KMS-11 (cell line): ENCODE measurements around the gene NCS1.
"Not testable (repeated sequence)": the region's sequence is repeated elsewhere in the genome, so short reads cannot be mapped to it uniquely, and the experiment has no call there.

Experiments
- H2AFZ ChIP-seq: fragments of 200-600 bp; sonication (generic); 2 replicates; pipeline ENCODE4 v1.6.1; 2016; ENCODE audit warnings: antibody characterized with exemption, mixed run types, low read depth
- H3K27ac ChIP-seq: fragments of 200-600 bp; sonication (generic); 2 replicates; pipeline ENCODE4 v1.6.1; 2016; ENCODE audit warnings: mild to moderate bottlenecking, mixed run types
- H3K27me3 ChIP-seq: fragments of 200-600 bp; sonication (generic); 2 replicates; pipeline ENCODE4 v1.6.1; 2017; ENCODE audit warnings: mild to moderate bottlenecking, low read depth, mixed run types, moderate library complexity; ENCODE audit not compliant: insufficient read depth
- H3K36me3 ChIP-seq: fragments of 200-600 bp; sonication (generic); 2 replicates; pipeline ENCODE4 v1.6.1; 2017; ENCODE audit warnings: mild to moderate bottlenecking, mixed run types; ENCODE audit not compliant: insufficient read depth
- H3K4me1 ChIP-seq: fragments of 200-600 bp; sonication (generic); 2 replicates; pipeline ENCODE4 v1.6.1; 2016; ENCODE audit warnings: mild to moderate bottlenecking, low read depth, mixed run types; ENCODE audit not compliant: poor library complexity, severe bottlenecking
- H3K4me2 ChIP-seq: fragments of 200-600 bp; sonication (generic); 2 replicates; pipeline ENCODE4 v1.7.0; 2016; ENCODE audit warnings: mild to moderate bottlenecking, mixed run types
- H3K4me3 ChIP-seq: fragments of 200-600 bp; sonication (generic); IDR thresholded peaks from 2 replicates; pipeline ENCODE4 v1.6.1; 2017; ENCODE audit warnings: low read depth, low read length, mixed read lengths; ENCODE audit not compliant: insufficient read depth
- H3K79me2 ChIP-seq: fragments of 200-600 bp; sonication (generic); 2 replicates; pipeline ENCODE4 v1.6.1; 2016; ENCODE audit warnings: low read depth, mixed run types; ENCODE audit not compliant: insufficient read depth
- H3K9ac ChIP-seq: fragments of 200-600 bp; sonication (generic); 2 replicates; pipeline ENCODE4 v1.6.1; 2016; ENCODE audit warnings: mild to moderate bottlenecking, mixed run types
- H4K20me1 ChIP-seq: fragments of 200-600 bp; sonication (generic); 2 replicates; pipeline ENCODE4 v1.6.1; 2016; ENCODE audit warnings: mild to moderate bottlenecking, mixed run types; ENCODE audit not compliant: insufficient read depth
- TF ChIP-seq, protein P1 (sequence below): fragments of 200-600 bp; sonication (generic); conservative IDR thresholded peaks from 2 replicates; pipeline ENCODE4 v1.6.1; 2017; ENCODE audit warnings: low read depth, mild to moderate bottlenecking, antibody characterized with exemption, low read length, moderate library complexity, mixed read lengths

The NCS1 gene

DNA sequence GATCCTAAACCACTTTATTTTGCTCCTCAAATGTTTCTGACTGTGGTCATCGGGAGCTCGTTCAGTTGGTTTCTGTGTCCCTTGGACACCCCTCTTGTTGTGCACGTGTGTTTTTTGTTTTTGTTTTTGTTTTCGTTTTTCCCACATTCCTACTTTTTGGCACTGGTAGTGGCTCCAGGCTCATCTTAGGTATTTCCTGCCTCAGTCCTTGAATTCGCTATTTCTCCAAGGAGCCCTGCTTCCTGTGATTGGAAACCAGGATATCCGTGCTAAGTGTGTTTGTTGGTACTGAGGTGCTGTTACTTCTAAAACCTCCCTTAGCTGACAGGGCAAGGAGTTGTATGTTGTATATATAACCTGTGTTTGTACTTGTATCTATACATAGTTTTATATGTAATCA is 99.3 kb downstream of the NCS1 start:
- Histone ChIP-seq H2AFZ (no peak overlapping the region), H3K27ac (no peak overlapping the region), H3K36me3 (no peaks in the 10 kb centered on the region), H4K20me1 (no peaks in the 10 kb centered on the region), H3K4me2 (no peak overlapping the region), H3K79me2 (no peaks in the 10 kb centered on the region), H3K9ac (no peak overlapping the region), H3K4me1 (no peaks in the 10 kb centered on the region), H3K4me3 (no peak overlapping the region), H3K27me3 (peaks cover 61% of the 10 kb centered on the region)
- TF ChIP-seq, protein P1, sequence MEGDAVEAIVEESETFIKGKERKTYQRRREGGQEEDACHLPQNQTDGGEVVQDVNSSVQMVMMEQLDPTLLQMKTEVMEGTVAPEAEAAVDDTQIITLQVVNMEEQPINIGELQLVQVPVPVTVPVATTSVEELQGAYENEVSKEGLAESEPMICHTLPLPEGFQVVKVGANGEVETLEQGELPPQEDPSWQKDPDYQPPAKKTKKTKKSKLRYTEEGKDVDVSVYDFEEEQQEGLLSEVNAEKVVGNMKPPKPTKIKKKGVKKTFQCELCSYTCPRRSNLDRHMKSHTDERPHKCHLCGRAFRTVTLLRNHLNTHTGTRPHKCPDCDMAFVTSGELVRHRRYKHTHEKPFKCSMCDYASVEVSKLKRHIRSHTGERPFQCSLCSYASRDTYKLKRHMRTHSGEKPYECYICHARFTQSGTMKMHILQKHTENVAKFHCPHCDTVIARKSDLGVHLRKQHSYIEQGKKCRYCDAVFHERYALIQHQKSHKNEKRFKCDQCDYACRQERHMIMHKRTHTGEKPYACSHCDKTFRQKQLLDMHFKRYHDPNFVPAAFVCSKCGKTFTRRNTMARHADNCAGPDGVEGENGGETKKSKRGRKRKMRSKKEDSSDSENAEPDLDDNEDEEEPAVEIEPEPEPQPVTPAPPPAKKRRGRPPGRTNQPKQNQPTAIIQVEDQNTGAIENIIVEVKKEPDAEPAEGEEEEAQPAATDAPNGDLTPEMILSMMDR = no peak

DNA sequence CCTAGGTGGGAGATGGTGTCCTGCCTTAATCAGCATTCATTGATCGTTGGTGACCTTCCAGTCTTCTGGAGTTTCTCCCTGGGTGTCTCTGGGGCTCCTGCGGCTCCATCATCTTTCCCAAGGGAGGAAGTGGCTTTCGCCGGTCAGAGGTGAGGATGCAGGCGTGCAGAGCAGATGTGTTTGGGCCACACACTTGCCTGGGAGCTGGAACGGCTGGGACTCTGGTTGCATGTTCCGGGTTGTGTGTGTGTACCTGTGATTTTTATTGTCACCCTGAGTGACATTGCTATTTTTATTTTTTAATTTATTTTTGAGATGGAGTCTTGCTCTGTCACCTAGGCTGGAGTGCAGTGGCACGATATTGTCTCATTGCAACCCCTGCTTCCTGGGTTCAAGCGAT is 103.0 kb downstream of the NCS1 start:
- Histone ChIP-seq H3K4me3 (no peak overlapping the region), H4K20me1 (no peaks in the 10 kb centered on the region), H3K27me3 (peaks cover 36% of the 10 kb centered on the region), H3K27ac (no peak overlapping the region), H3K4me2 (no peak overlapping the region), H3K79me2 (no peaks in the 10 kb centered on the region), H3K9ac (no peak overlapping the region), H3K4me1 (no peaks in the 10 kb centered on the region), H2AFZ (no peak overlapping the region), H3K36me3 (no peaks in the 10 kb centered on the region)
- TF ChIP-seq, protein P1 = no peak

DNA sequence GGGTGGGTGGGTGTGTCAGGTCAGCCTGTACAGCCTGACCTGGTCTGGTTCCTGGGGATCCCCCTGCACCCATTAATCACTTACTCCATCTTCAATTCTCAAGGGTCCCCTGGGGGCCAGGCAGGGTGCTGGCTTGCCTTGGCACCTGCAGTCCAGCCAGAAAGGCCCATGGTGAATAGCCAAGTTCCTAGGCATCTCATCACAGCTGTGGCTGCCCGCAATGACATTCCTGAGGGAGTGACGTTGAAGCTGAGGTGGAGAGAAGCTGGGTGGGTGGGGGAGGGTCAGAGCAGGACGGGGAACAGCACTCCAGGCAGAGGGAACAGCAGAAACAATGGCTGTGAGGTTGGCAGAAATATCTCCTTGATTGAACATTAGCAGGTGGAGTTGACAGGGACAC is 103.9 kb downstream of the NCS1 start:
- H3K9ac ChIP-seq = no peak overlapping the region
- no peaks in the 10 kb centered on the region for H3K4me1 ChIP-seq
- no peaks in the 10 kb centered on the region for H3K36me3 ChIP-seq
- H3K27me3 ChIP-seq = peaks cover 34% of the 10 kb centered on the region
- no peak overlapping the region for H3K4me2 ChIP-seq
- H3K79me2 ChIP-seq = no peaks in the 10 kb centered on the region
- H3K27ac ChIP-seq = no peak overlapping the region
- H3K4me3 ChIP-seq = no peak overlapping the region
- no peak overlapping the region for H2AFZ ChIP-seq
- TF ChIP-seq, protein P1 = no peak
- H4K20me1 ChIP-seq = no peaks in the 10 kb centered on the region

DNA sequence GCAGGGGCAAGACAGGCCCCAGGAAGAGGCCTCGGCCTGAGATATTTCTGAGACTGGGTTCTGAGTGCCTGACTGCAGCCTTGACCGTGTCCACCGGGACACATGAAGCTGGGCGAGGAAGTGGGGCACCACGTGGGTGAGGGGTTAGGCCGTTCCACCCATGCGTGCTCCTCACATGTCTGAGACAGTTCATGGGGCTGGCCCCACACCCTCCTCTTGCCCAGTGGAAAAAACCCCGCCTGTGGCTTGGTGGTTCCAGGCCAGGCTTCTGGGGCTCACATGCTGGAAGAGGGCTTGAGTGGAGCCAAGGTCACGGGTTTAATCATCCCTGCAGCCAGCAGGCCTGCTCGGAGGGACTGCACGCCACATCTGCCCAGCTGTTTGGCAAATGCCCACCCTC is 104.8 kb downstream of the NCS1 start:
- no peaks in the 10 kb centered on the region for H4K20me1 ChIP-seq
- H3K79me2 ChIP-seq = no peaks in the 10 kb centered on the region
- no peak overlapping the region for H3K27ac ChIP-seq
- TF ChIP-seq, protein P1 = no peak
- no peaks in the 10 kb centered on the region for H3K36me3 ChIP-seq
- peaks cover 38% of the 10 kb centered on the region for H3K27me3 ChIP-seq
- no peaks in the 10 kb centered on the region for H3K4me1 ChIP-seq
- H3K4me3 ChIP-seq = no peak overlapping the region
- no peak overlapping the region for H3K9ac ChIP-seq
- H2AFZ ChIP-seq = no peak overlapping the region
- no peak overlapping the region for H3K4me2 ChIP-seq

DNA sequence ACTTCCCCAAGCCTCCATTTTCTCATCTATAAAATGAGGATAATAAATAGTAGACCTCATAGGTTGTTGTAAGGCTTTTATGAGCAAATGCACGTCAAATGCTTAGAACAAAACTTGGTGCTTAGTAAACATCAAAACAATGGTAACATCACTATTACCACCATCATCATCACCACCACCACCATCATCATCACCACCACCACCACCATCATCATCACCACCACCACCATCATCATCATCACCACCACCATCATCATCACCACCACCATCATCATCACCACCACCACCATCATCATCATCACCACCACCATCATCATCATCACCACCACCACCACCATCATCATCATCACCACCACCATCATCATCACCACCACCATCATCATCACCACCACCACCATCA is 105.3 kb downstream of the NCS1 start:
- not testable (repeated sequence) for H3K36me3 ChIP-seq, H2AFZ ChIP-seq, H3K9ac ChIP-seq, H3K27ac ChIP-seq, H3K4me1 ChIP-seq, H3K4me3 ChIP-seq, H3K79me2 ChIP-seq, H3K4me2 ChIP-seq, H4K20me1 ChIP-seq
- H3K27me3 ChIP-seq = peaks cover 38% of the 10 kb centered on the region
